ENCODE data around the gene SUCNR1. TPM values are rescaled to one million over a fixed set of nuclear protein-coding genes. Genes with fewer than 3 reads are reported as not detected.

The SUCNR1 gene
- total and polyA plus RNA-seq, 2 of the 4 experiments (the other 2 are of a cell fraction), result not detected

DNA sequence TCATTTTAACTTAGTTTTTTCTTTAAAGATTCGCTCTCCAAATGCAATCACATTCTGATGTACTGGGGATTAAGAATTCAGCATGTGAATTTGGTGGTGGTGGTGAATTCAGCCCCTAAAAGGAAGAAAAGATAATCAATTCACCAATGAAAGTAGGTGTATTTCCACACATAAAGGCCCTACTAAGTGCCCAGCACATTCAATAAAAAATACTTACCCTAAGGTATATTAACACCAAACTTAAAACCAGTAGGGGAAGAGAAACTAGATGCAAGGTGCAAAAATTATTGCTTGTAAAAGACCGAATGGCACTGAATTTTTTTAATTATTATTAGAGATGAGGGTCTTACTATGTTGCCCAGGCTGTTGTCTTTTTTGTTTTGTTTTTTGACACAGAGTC is 16.8 kb upstream of the SUCNR1 start:
- intact Hi-C loops (cut with micrococcal nuclease) (no loop called here), in situ Hi-C loops (cut with MboI; ENCODE audit: low sequenced_read_pairs) (no loop called here), dilution Hi-C loops (cut with HindIII; ENCODE audit: low sequenced_read_pairs, unreplicated experiment) (no loop called here)
- no peak overlapping the region for H3K56ac ChIP-seq (ENCODE audit: extremely low read depth, insufficient read depth, low read length)
- H3K4me1 ChIP-seq (ENCODE audit: control insufficient read depth, insufficient read depth, low read length), result no peaks in the 10 kb centered on the region
- H3K79me1 ChIP-seq (ENCODE audit: low read depth in 1 of 2, low read length in 2 of 2), result no peaks in the 10 kb centered on the region
- H2AK5ac ChIP-seq (ENCODE audit: low read depth, low read length), result no peak overlapping the region
- CTCF ChIA-PET, result no interaction called here
- H4K91ac ChIP-seq (ENCODE audit: insufficient read depth, low read depth, low read length), result no peak overlapping the region
- no peak overlapping the region for H2BK20ac ChIP-seq (ENCODE audit: low read depth, low read length)
- H3K9me3 ChIP-seq (ENCODE audit: control insufficient read depth, insufficient read depth, low read length), result no peaks in the 10 kb centered on the region
- no peak overlapping the region for H4K8ac ChIP-seq (ENCODE audit: low read depth in 2 of 2, low read length in 2 of 2)
- DNase-seq (no peak), ATAC-seq (ENCODE audit: low read depth) (no peak)
- H4K20me1 ChIP-seq (ENCODE audit: insufficient read depth, low read length), result no peaks in the 10 kb centered on the region
- no peak overlapping the region for H3K4ac ChIP-seq (ENCODE audit: low read depth, low read length)
- no peak overlapping the region for H3K4me3 ChIP-seq (ENCODE audit: insufficient read depth, low read depth, low read length)
- H2AK9ac ChIP-seq (replicated peaks; ENCODE audit: low read depth, low read length, poor library complexity), result no peak overlapping the region
- H3K36me3 ChIP-seq (ENCODE audit: control insufficient read depth, insufficient read depth, low read length), result no peaks in the 10 kb centered on the region
- POLR2A ChIA-PET (ENCODE audit: unreplicated experiment), result no interaction called here
- no CpG with 5 or more reads among the region's 2 CpGs for WGBS, 2 experiments (ENCODE audit: extremely low coverage in 2 of 2, insufficient read length in 1 of 2)
- H3K27me3 ChIP-seq (ENCODE audit: control insufficient read depth, insufficient read depth, low read length), result no peaks in the 10 kb centered on the region
- H3K23ac ChIP-seq (ENCODE audit: low read depth, low read length), result no peak overlapping the region
- H3K4me2 ChIP-seq (ENCODE audit: low read depth, low read length), result no peak overlapping the region
- no peak overlapping the region for H3K9ac ChIP-seq (ENCODE audit: low read depth, low read length)
- TF ChIP-seq NFE2L2 (IDR thresholded peaks at IDR 0.05; ENCODE audit: low read depth, low read length), result no peak
- no peak for TF ChIP-seq RCOR1 (IDR thresholded peaks at IDR 0.05; ENCODE audit: insufficient replicate concordance, low read length)
- TF ChIP-seq CHD1 (IDR thresholded peaks at IDR 0.05; ENCODE audit: low read depth, low read length), result no peak
- no peak for TF ChIP-seq CTCF (conservative IDR thresholded peaks at IDR 0.05; ENCODE audit: low read depth, low read length)
- no peak for TF ChIP-seq MXI1 (IDR thresholded peaks at IDR 0.05; ENCODE audit: borderline replicate concordance, low read depth, low read length)
- TF ChIP-seq, protein P1, sequence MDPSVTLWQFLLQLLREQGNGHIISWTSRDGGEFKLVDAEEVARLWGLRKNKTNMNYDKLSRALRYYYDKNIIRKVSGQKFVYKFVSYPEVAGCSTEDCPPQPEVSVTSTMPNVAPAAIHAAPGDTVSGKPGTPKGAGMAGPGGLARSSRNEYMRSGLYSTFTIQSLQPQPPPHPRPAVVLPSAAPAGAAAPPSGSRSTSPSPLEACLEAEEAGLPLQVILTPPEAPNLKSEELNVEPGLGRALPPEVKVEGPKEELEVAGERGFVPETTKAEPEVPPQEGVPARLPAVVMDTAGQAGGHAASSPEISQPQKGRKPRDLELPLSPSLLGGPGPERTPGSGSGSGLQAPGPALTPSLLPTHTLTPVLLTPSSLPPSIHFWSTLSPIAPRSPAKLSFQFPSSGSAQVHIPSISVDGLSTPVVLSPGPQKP (IDR thresholded peaks at IDR 0.05; ENCODE audit: borderline replicate concordance, low read depth, low read length), result no peak
- no peak for TF ChIP-seq MAZ (IDR thresholded peaks at IDR 0.05; ENCODE audit: borderline replicate concordance, low read depth, low read length)
- H3K18ac ChIP-seq (ENCODE audit: low read depth, low read length), result no peak overlapping the region
- H3K27ac ChIP-seq (ENCODE audit: insufficient read depth, low read length), result no peak overlapping the region
- H3K14ac ChIP-seq (replicated peaks; ENCODE audit: low read depth, low read length), result no peak overlapping the region
- no peak overlapping the region for H2BK120ac ChIP-seq (ENCODE audit: low read depth, low read length)
- no peak overlapping the region for H4K5ac ChIP-seq (ENCODE audit: low read depth, low read length)
- H2BK5ac ChIP-seq (ENCODE audit: low read depth, low read length, poor library complexity, severe bottlenecking), result no peak overlapping the region
- no TSS peak for BruUV-seq (replicated peaks)
- H3K9me1 ChIP-seq (ENCODE audit: insufficient read depth, low read length), result no peaks in the 10 kb centered on the region
- H2BK15ac ChIP-seq (ENCODE audit: low read depth, low read length), result no peak overlapping the region
- no peak overlapping the region for H2AFZ ChIP-seq (replicated peaks; ENCODE audit: low read length, poor library complexity)

Data from IMR-90 (cell line).